GM12874 (cell line): Measurements from ENCODE around the gene NR6A1.

Experiments used
- TF ChIP-seq, protein P1 (sequence below): IDR thresholded peaks from 2 replicates; pipeline ENCODE4 v1.5.1; 2011; ENCODE audit warnings: low read depth, mild to moderate bottlenecking, control low read depth, low read length, moderate library complexity; ENCODE audit not compliant: insufficient read depth

Gene NR6A1

DNA sequence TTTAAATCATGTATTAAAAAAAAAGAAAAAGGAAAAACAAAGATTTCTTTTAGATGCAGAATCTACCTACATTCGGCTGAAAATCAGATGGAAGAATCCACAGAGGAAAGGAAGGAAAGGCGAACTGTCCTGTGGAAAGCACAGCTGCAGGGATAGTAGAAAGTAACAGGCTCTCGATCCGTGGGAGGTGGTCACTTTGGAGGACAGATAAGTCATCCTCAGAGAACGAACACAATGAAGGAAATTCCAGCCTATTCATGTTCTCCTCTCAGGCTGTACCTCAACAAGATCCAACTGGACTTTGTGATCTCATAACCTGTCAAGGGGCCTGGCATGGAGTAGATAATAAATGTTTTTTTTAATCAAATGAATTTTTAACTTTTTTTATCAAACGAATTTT, 72.8 kb downstream of the NR6A1 start:
- TF ChIP-seq, protein P1, sequence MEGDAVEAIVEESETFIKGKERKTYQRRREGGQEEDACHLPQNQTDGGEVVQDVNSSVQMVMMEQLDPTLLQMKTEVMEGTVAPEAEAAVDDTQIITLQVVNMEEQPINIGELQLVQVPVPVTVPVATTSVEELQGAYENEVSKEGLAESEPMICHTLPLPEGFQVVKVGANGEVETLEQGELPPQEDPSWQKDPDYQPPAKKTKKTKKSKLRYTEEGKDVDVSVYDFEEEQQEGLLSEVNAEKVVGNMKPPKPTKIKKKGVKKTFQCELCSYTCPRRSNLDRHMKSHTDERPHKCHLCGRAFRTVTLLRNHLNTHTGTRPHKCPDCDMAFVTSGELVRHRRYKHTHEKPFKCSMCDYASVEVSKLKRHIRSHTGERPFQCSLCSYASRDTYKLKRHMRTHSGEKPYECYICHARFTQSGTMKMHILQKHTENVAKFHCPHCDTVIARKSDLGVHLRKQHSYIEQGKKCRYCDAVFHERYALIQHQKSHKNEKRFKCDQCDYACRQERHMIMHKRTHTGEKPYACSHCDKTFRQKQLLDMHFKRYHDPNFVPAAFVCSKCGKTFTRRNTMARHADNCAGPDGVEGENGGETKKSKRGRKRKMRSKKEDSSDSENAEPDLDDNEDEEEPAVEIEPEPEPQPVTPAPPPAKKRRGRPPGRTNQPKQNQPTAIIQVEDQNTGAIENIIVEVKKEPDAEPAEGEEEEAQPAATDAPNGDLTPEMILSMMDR = no peak

DNA sequence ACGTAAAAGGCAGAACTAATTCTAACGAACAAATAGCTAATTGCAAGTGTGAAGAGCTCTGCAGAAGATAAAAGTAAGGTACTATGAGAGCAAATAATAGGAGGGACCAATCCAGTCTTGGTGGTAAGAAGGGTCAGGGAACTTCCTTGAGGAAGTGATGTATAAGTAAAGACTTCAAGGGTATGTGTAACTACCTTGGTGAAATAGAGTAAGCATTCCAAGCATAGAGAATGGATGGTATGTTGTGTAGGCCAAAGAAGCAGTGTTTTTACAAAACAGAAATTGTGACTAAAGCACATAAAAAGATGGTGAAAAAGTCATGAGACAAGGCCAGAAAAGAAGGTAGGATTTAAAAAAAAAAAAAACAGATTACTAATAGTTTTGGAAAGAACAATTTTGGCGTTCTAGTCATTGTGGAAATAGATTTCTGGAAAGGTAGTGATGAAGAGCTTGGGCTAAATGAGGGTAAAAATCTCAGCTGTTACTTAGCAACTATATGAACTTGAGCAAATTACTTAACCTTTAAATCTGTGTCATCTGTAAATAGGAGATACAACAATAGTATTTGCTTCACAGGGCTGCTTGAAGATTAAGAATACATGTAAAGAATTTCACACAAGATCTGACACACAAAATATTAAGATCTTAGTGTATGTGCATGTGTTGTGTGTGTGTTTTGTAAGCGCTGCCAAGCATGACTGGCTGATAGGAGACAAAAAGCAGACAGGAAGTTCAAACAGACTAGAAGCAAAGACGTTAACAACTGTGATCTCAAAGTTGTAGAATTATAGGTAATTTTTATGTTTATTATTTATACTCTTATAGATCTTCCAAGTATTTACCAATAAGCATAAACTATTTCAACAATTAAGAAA, 73.5 kb downstream of the NR6A1 start:
- TF ChIP-seq, protein P1 = no peak

DNA sequence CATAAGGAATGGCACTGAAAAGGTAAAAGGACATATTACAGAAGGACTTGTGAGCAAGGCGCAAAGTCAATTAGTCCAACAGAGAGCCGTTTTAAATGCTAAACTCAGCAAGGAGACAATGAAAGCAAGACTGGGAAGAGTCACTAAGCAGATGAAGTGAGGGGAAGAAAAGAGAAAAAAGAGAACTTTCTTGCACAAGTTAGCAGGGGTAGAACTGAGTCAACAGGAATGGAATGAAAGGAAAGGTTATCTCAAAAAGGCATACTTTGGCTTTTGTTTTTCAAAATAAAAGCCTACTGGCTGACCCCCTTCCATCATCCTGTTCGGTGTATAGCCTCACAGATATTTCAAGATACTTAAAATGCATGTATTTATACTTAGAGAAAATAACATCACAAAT, 75.0 kb downstream of the NR6A1 start:
- TF ChIP-seq, protein P1 = no peak

DNA sequence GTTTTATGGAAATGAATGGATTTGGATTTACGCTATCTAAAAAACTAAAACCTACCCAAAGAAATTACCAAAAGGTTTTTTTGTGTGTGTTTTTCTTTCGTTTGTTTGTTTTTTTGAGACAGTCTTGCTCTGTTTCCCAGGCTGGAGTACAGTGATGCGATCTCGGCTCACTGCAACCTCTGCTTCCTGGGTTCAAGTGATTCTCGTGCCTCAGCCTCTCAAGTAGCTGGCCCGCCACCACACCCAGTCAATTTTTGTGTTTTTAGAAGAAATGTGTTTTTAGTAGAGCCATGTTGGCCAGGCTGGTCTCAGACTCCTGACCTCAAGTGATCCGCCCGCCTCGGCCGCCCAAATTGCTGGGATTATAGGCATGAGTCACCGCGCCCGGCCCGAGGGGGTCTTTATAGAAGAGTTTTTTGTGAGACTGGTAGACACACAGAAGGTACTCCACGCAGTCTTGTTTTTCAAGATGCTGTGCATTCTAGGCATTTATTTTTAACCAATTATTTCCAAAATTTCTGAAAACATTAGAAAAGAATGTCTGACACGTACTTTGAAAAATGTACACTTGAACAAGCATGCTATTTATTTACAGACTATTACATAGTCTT, 75.7 kb downstream of the NR6A1 start:
- TF ChIP-seq, protein P1 = no peak

DNA sequence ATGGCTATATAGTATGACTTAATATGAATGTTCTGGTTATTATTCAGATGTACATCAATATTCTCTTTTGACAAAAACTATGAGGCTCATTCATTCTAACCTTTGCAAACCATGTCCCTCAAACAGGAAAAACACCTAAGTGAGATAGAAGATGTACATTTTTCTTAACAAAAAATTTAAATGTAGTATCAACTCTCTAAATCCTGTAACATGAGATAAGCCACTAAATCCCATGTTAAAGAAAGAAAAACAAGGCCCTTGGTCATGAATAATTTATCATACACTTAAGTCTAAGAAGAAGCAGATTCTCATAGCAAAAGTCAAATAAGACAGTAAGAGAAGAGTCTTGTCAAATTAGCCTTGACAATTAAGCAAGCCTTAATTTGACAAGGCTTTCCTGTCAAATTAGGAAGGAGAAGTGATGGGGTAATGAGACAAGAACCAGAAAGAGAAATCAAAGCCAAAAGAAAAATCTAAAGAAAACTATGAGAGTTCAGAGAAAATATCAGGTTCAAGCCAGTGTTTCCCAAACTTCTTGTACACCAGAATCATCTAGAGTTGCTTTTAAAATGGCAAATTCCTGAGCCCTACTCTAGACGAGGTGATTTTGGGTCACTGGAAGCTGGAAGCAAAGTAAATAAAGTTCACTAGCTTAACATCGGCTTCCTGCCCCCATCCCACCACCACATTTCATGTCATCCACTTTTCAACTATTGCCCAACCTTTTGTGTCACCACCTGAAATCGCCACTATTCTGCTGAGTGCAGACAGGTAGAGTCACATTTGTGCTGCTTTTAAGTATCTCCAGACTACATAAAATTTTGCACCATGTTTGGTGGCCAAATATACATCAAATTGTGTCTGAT, 76.5 kb downstream of the NR6A1 start:
- TF ChIP-seq, protein P1 = no peak

DNA sequence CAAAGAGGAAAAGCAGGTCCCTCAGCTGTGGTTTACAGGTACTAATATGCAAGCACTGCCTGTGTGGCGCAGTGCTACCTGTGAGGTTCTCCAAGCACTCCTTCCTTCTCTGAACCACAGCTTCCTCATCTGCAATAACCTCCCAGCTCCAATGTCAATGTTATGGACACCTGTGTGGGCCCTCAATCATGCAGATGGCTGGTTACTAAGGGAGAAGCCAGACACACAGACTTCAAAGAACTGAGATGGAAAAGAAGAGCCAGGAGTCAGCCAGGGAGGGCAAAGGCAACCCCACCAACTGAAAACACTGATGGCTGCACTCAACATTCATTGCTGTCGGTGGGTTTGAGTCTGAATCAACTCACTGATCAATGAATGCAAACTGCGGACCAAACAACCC, 77.7 kb downstream of the NR6A1 start:
- TF ChIP-seq, protein P1 = no peak
